Left renal pelvis (tissue), 4 donors: Measurements from ENCODE around the gene MATN1. TPM values are rescaled to one million over a fixed set of nuclear protein-coding genes. Genes with fewer than 3 reads are reported as not detected.

Experiments
- DNase-seq, 4 donors: peaks; one replicate each; pipeline ENCODE4 v3.0.0-alpha.2; 2013; ENCODE audit warnings: low read depth in 4 of 4, low spot score in 3 of 4
- polyA plus RNA-seq, 4 donors: library from polyadenylated mRNA; unstranded; fragments of 120-200 nt; gene quantifications; one replicate each; pipeline ENCODE4 v1.2.1, GENCODE V29; 2013; ENCODE audit not compliant: insufficient read length in 4 of 4

MATN1 gene
- polyA plus RNA-seq, 4 donors: 0.13 to 0.32 (median 0.31) TPM

- DNase-seq: no peak
Measured at GRCh38 chr1:30686236-30686935, 37.0 kb downstream of the MATN1 start.

- DNase-seq: no peak
Measured at GRCh38 chr1:30685796-30686165, 37.6 kb downstream of the MATN1 start.

- peak; percentile 61 to 72 (median 64) for DNase-seq
Measured at GRCh38 chr1:30684881-30685795, 38.2 kb downstream of the MATN1 start.

GRCh38 chr1:30684259-30684658 lies 39.1 kb downstream of the MATN1 start:
- no peak for DNase-seq

DNA sequence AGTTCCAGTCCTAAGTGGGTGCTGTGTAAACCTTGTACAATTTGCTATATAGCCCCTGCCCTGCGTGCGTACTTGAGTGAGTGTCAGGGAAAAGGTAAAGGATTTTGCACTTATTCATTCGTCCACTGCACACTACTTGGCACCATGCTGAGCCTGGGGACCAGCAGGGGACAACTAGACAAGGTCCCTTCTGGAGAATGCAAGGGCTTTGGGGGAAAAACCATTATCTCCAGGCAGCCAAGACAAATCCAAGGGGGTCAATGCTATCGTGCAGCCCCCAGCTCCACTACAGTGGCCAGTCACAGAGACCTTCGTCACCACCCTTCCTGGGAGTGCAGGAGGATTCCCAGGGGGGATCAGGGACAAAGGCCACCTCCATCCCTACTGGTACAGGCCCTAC lies 39.7 kb downstream of the MATN1 start:
- DNase-seq: no peak

DNA sequence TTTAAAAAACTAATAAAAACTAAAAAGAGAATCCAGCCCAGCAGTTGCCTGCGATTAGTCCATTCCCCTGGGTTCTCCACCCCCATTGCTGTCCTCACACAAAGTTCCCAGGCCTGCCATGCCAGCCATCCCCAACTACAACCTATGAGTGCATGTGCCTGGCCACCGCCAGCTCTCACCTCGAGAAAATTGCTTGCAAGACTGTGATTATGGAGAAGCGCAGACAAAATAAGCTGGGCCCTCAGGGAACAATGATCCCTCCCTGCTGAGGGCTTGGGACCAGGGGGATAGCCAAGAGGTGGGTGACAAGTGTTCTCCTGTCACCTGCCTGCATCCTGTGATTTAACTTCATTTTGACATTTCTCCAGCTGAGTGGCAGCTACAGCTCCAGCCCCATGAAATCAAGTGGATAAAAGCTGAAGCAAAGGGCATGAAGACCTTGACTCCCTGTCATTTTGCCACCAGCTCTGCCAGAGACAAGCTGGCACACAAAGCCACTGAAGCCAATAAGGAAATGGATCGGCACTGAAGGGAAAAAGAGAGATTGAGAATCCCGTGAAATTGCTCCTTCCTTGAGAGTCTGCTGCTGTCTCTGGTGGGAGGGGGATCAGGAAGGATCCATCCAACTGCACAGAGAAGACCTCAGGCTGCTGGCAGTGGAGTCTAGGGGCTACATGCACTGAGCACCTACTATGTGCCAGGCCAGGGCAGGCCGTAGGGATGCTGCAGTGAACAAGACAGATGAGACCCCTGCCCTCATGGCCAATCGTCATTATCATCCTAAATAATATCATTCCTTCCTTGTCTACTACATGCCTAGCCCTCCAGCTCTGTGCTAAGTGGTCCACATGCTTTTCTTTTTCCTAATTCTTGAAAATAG lies 40.7 kb downstream of the MATN1 start:
- DNase-seq: no peak

DNA sequence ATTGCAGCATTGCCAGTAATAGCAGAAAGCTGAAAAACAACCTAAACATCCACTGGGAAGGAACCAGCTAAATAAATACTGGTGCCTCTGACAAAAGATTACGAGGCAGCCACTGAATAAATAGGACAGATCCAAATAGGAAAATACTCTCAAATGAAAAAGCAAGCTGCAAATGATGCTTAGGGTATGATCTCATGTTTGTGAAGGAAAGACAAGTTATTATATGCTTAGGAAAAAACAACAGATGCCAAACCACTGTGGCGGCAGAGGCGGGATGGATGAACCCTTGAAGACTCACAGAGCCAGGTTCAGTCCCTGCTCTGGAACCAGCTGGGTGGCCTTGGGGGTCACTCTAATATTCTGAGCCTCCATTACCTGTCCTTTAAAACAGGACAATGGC lies 41.6 kb downstream of the MATN1 start:
- no peak for DNase-seq

- no peak for DNase-seq
Measured at GRCh38 chr1:30680879-30681278, 42.5 kb downstream of the MATN1 start.

DNA sequence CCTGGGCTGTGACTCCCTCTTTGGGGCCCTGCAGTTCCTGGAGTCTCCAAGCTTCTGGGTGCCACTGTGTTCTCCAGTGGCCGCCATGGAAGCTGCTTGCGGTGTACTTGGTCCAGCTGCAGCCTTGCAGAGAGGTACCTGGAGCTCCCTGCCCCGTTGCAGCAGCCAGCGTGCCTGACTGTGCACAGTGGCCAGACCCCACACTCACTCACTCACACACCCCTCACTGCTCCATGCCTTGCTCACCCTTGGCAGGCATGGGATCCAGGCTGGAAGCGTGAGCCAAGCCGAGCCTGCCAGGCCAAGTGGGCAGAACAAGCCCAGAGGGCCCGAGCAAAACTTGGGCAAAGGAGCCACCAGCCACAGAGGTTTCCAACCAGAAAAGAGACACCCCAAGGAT lies 43.0 kb downstream of the MATN1 start:
- no peak for DNase-seq

DNA sequence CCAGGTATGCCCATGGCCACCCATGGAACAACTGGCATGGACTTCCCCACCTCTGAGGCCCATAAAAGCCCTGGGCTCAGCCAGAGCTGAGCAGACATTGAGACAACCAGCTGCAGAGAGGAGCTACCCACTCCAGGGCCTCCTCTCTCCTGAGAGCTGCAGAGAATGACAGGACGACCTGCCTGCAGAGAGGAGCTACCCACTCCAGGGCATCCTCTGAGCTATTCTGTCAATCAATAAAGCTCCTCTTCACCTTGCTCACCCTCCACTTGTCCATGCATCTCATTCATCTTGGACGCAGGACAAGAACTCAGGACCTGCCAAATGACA lies 43.4 kb downstream of the MATN1 start:
- DNase-seq: no peak

DNA sequence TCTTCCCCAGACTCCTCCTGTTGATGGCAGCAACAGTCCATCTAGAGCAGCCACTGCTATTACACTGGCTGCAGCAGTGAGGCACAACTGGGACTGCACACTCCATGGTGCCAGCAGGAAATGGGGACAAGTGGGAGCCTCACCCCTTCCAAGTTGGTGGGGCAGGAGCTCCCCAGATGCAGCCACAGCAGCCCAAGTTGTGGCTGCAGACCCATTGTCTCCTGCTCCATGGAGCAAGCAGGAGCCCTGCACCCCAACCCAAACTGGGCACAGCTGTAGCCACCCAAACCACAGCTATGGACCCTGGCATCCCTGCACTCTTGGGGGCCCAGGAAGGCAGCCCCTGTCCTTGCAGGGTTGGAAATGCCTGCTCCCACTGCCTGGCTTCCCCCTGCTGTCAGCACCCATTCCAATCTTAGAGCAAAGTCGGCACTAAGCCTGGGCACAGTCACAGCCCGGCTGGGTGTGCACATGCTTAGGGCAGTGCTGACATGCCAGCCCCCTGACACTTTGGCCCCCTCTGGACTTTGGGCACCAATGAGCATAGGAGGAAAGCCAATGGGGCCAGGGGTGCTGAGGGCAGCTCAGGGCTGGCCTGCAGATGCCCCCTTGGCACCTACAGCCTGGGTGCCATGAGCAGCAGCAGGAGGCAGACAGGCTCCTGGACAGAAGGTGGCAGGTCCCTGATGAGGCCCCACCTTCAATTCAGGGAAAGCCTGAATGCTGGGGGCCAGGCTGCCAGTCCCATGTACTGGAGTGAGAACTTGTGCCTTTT lies 44.0 kb downstream of the MATN1 start:
- no peak for DNase-seq

DNA sequence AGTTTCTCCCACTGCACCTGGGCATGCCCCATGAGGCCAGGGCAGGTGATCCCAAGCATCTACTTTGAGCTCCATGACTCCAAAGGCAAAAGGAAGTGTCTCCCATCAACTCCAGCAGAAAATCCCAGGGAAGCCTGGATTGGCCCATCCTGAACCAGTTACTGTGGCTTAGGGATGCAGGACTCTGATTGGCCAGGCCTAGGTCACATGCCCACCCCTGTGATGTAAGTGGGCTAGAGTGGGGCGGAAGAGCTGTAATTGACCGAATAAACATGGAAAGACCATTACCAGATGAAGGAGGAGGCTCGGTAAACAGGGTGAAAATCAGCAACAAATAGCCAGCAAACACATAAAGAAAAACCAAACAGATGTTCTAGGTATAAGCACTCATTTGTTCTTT lies 45.2 kb downstream of the MATN1 start:
- DNase-seq: no peak

DNA sequence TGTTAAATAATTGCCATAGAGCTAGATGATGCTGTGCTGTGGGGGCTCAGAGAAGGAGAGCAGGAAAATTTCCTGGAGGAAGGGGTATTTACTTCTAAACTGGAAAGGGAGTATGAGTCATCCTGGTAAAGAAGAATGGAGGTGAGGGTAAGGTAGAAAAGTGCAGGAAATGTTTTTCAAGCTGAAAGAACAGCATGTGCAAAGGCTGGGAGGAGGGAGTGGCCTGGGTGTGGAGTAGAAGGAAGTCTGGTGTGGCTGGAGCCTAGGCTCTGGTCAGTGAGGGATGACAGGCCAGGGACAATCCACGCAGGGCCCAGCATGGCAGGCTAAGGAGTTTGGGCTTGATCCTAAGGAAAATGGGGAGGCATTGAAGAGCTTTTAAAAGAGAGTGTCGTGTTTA lies 45.9 kb downstream of the MATN1 start:
- no peak for DNase-seq

DNA sequence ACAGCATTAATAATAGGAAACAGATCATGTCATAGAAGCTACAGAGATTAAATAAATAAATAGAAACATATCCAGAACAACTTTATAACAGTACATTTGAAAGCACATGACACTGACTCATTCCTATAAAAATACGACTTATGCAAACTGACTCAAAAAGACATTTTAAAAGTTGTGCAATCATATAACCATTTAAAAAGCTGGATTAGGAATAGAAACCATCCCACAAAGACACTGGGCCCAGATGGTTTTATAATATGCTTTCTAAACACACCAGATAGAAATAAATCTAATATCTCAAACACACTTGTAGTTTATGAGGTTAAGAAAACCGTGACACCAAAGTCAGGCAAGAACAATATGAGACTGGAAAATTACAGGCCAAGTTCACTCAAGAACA lies 47.6 kb downstream of the MATN1 start:
- DNase-seq: no peak

DNA sequence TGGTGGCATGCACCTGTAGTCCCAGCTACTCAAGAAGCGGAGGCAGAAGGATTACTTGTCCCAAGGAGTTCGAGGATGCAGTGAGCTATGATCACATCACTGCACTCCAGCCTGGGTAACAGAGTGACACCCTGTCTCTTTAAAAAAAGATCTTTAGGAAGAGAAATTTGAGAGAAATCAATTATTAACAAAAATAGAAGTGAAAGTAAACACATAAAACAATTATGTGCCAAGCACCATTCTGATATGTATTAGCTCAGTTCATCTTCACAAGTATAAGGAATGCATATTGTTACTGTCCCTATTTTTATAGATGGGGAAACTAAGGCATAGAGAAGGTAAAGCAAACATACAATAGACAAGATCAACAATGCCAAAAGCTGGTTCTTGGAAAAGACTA lies 48.1 kb downstream of the MATN1 start:
- DNase-seq: no peak

- no peak for DNase-seq
Measured at GRCh38 chr1:30673395-30673794, 50.0 kb downstream of the MATN1 start.

GRCh38 chr1:30672661-30673060 lies 50.7 kb downstream of the MATN1 start:
- no peak for DNase-seq

GRCh38 chr1:30670240-30671060 lies 52.9 kb downstream of the MATN1 start:
- DNase-seq: no peak

GRCh38 chr1:30668546-30669327 lies 54.6 kb downstream of the MATN1 start:
- DNase-seq: no peak
